ENCODE results near the gene THNSL1.

GRCh38 chr10:25063644-25064043 is 47.2 kb downstream of the THNSL1 start:
- no peak for TF ChIP-seq CTCF (IDR thresholded peaks at IDR 0.05)
- TF ChIP-seq POLR2A (IDR thresholded peaks at IDR 0.05; ENCODE audit: low read length) = no peak
- TF ChIP-seq REST (IDR thresholded peaks at IDR 0.05) = no peak
- no peak for TF ChIP-seq MAX (IDR thresholded peaks at IDR 0.05)
- TF ChIP-seq FOSL2 (IDR thresholded peaks at IDR 0.05) = no peak
- TF ChIP-seq FOSL2 (CRISPR knock-in tag; IDR thresholded peaks at IDR 0.05) = no peak
- no peak for TF ChIP-seq PHF8 (IDR thresholded peaks at IDR 0.05; ENCODE audit: borderline replicate concordance, low read depth)
